Ishikawa (cell line): Measurements from ENCODE around the gene SETD7.

Experiments
- EP300 ChIP-seq: IDR thresholded peaks from 2 replicates; pipeline ENCODE4 v1.6.1; 2012; ENCODE audit warnings: borderline replicate concordance
- RAD21 ChIP-seq: IDR thresholded peaks from 2 replicates; pipeline ENCODE4 v1.6.1; 2012; ENCODE audit warnings: low read depth
- TAF1 ChIP-seq: IDR thresholded peaks from 2 replicates; pipeline ENCODE4 v1.6.1; 2012; ENCODE audit warnings: low read depth, mild to moderate bottlenecking
- TCF12 ChIP-seq: IDR thresholded peaks from 2 replicates; pipeline ENCODE4 v1.6.1; 2012; ENCODE audit warnings: low read depth
- TEAD4 ChIP-seq: IDR thresholded peaks from 2 replicates; pipeline ENCODE4 v1.6.1; 2012
- YY1 ChIP-seq: IDR thresholded peaks from 2 replicates; pipeline ENCODE4 v1.6.1; 2012; ENCODE audit warnings: low read depth
- TF ChIP-seq, protein P1 (sequence below): IDR thresholded peaks from 2 replicates; pipeline ENCODE4 v1.6.1; 2012; ENCODE audit warnings: low read depth, mild to moderate bottlenecking

- TF ChIP-seq, protein P1, sequence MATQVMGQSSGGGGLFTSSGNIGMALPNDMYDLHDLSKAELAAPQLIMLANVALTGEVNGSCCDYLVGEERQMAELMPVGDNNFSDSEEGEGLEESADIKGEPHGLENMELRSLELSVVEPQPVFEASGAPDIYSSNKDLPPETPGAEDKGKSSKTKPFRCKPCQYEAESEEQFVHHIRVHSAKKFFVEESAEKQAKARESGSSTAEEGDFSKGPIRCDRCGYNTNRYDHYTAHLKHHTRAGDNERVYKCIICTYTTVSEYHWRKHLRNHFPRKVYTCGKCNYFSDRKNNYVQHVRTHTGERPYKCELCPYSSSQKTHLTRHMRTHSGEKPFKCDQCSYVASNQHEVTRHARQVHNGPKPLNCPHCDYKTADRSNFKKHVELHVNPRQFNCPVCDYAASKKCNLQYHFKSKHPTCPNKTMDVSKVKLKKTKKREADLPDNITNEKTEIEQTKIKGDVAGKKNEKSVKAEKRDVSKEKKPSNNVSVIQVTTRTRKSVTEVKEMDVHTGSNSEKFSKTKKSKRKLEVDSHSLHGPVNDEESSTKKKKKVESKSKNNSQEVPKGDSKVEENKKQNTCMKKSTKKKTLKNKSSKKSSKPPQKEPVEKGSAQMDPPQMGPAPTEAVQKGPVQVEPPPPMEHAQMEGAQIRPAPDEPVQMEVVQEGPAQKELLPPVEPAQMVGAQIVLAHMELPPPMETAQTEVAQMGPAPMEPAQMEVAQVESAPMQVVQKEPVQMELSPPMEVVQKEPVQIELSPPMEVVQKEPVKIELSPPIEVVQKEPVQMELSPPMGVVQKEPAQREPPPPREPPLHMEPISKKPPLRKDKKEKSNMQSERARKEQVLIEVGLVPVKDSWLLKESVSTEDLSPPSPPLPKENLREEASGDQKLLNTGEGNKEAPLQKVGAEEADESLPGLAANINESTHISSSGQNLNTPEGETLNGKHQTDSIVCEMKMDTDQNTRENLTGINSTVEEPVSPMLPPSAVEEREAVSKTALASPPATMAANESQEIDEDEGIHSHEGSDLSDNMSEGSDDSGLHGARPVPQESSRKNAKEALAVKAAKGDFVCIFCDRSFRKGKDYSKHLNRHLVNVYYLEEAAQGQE: no peak
- TF ChIP-seq RAD21 (no peak), TEAD4 (no peak), TAF1 (no peak), EP300 (no peak), YY1 (no peak), TCF12 (no peak)
These were observed 4.5 kb upstream of the SETD7 start for GRCh38 chr4:139560406-139561104.
